Right ventricle myocardium inferior (tissue), 1 donor: ENCODE measurements around the gene USP7. TPM values are rescaled to one million over a fixed set of nuclear protein-coding genes. Genes with fewer than 3 reads are reported as not detected.
"Not testable (repeated sequence)": the region's sequence is repeated elsewhere in the genome, so short reads cannot be mapped to it uniquely, and the experiment has no call there.

Experiments used
- ATAC-seq: fragments of 200-7000 bp; cut with Tn5 transposase; one replicate; pipeline ENCODE4 v1.9.1; 2020; ENCODE audit warnings: mild to moderate bottlenecking, moderate library complexity
- DNase-seq: peaks from one replicate; pipeline ENCODE4 v3.0.0; 2021; ENCODE audit errors: missing footprints
- intact Hi-C: fragments of 100-400 bp; cut with DNase I; formaldehyde crosslinking; loops from one replicate; pipeline ENCODE4 v1.11.0; 2022
- total RNA-seq: library from RNA; stranded (reverse); fragmentation: NEBNext Ultra II Directional; extraction: Animal tissue kit (Norgen Biotek cat#: 25700); gene quantifications from one replicate; pipeline ENCODE4 v1.2.1, GENCODE V29; 2021
- donor health status: DM: no; HTN: yes; CAD: no; lungs with severe emphysema.

USP7 gene
- total RNA-seq, 1 donor from 2014 or later: 61.6 TPM

DNA sequence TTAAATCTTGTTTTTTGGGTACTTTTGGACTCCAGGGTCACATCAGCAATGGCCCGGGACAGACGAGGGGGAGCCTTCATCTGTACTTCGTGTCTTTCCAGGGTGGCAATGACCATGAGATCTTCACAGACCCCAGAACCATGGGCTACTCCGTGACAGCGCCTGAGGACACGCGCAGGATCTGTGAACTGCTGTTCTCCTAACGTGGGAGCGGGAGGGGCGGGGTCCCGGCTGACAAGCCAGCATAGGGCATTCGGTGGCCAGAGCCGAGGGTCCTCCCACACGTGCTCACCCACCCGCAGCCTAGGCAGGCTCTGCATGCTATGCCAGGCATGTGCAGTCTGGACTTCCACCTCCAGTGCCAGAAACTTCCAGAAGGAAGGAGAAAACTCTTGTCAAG, 116.1 kb downstream of the USP7 start:
- ATAC-seq: no peak
- no peak for DNase-seq
- intact Hi-C loops: no loop called here

DNA sequence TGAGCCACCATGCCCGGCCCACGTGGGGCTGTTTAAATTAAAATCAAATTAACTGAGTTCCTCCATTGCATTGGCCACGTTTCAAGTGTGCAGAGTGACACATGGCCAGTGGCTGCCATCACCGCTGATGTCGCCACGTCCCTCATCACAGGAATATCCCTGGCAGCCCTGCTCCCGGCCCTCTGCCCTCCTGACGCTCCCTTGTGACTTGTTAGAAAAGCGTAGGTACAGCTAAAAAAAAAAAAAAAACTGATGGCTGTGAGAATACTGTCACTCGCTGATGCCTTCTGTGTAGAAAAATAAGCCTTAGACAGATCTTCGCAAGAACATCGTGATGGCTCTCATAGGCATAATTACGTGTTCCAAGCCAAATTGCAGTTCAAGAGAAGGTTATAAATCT, 116.6 kb downstream of the USP7 start:
- no peak for ATAC-seq
- intact Hi-C loops: no loop called here

DNA sequence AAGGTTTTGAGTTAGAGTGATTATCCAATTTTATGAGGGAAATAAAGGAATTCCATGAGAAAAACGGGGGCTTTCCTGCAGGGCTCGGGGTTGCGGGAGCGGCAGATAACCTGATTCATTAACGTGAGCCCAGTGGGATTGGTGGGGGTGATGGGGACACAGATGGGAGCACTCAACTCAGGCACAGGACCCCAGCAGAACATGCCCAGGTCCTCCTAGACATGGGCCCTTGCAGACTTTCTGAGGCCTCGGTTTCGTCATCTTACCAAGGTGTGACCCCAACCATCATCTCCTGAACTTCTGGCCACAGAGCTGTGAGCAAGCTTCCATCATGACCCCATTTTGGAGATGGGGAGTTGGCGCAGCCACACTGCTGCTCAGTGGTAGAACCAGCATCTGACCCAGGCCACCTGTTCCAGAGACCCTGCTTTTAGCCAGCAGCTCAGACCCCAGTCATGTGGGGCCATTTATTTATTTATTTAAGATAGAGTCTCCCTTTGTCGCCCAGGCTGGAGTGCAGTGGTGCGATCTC, 117.2 kb downstream of the USP7 start:
- intact Hi-C loops: no loop called here
- DNase-seq: no peak
- no peak for ATAC-seq

More for the DNA sequence above, 116.6 kb downstream of the USP7 start:
- DNase-seq: no peak

DNA sequence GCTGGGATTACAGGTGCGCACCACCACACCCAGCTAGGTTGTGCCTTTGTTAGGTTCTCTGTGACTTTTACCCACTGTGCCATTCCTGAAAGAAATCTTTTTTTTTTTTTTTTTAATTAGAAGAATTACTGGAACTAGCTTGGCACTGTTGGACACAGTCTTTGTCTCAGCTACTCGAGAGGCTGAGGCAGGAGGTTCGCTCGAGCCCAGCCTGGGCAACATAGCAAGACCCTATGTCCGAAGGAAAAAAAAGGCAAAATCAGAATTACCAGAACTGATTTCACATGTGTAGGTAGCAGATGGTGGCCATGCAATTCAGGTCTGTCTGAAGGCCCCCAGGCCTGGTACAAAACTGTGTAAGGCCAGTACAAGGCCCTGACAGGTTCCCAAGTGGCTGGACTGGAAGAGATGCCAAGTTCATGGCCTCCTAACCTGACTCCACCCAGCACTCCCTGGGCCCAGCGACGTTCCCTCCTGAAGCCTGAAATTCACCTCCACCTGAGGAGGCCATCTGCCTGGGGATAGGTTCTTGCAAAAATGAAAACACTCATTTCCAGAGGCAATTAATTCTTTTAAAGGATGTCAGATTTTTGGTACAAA, 117.9 kb downstream of the USP7 start:
- DNase-seq (no peak), ATAC-seq (no peak)
- intact Hi-C loops: no loop called here

DNA sequence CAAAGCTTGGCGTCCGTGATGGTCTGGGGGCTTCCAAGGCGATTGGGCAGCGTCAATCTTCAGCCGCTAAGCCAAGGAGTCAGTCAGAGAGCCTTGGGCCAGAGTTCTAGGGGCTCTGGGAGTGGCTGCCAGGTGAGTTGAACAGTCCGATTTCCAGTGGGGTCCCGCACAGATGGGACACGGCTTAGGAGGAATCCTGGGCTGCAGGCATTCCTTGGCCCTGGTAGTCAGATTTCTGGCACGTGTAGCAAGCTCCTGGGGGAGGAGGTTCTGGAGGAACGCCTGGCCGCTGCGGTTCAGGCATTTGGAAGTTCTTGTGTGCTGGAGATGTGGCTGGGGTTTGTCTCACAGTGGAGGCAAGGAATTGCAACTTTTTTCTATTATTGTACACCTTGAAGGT, 120.4 kb downstream of the USP7 start:
- ATAC-seq, intact Hi-C loops, DNase-seq: not testable (repeated sequence)

Other genes starting within 250 kb of the USP7 start
- gene TMEM186, start 166.3 kb downstream of the USP7 start, total RNA-seq: 13.8 TPM
- 15.9 TPM for gene PMM2, start 166.1 kb downstream of the USP7 start, total RNA-seq
- 32.7 TPM for gene CARHSP1, start 94.9 kb downstream of the USP7 start, total RNA-seq
- not detected for gene LITAFD, start 81.6 kb downstream of the USP7 start, total RNA-seq
- 52.5 TPM for gene HAPSTR1, start 127.7 kb upstream of the USP7 start, total RNA-seq